Endothelial cell (in vitro differentiated cells): ENCODE results near the gene NUPR2. TPM values are rescaled to one million over a fixed set of nuclear protein-coding genes. Genes with fewer than 3 reads are reported as not detected.
"Not testable (repeated sequence)": the region's sequence is repeated elsewhere in the genome, so short reads cannot be mapped to it uniquely, and the experiment has no call there.

Source experiments
- DNase-seq: peaks from one replicate; pipeline ENCODE4 v3.0.0; 2021; ENCODE audit warnings: low spot score
- H3K27ac Mint-ChIP-seq: one replicate; pipeline ENCODE4 v1.8.0; 2021; ENCODE audit warnings: mixed read lengths, inconsistent platforms; ENCODE audit not compliant: unreplicated experiment
- H3K27me3 Mint-ChIP-seq: one replicate; pipeline ENCODE4 v1.8.0; 2021; ENCODE audit warnings: mild to moderate bottlenecking, moderate library complexity, mixed read lengths, inconsistent platforms; ENCODE audit not compliant: unreplicated experiment
- H3K36me3 Mint-ChIP-seq: one replicate; pipeline ENCODE4 v1.8.0; 2021; ENCODE audit warnings: mild to moderate bottlenecking, low read depth, mixed read lengths, inconsistent platforms; ENCODE audit not compliant: unreplicated experiment
- H3K4me1 Mint-ChIP-seq: one replicate; pipeline ENCODE4 v1.8.0; 2021; ENCODE audit warnings: mild to moderate bottlenecking, mixed read lengths, inconsistent platforms; ENCODE audit not compliant: unreplicated experiment
- H3K4me3 Mint-ChIP-seq: one replicate; pipeline ENCODE4 v1.8.0; 2021; ENCODE audit warnings: mild to moderate bottlenecking, mixed read lengths, inconsistent platforms; ENCODE audit not compliant: unreplicated experiment
- H3K9me3 Mint-ChIP-seq: one replicate; pipeline ENCODE4 v1.8.0; 2021; ENCODE audit warnings: mixed read lengths, inconsistent platforms; ENCODE audit not compliant: unreplicated experiment
- CTCF ChIP-seq: fragments of 200-600 bp; sonication (generic); IDR thresholded peaks from one replicate; pipeline ENCODE4 v1.5.0; 2021; ENCODE audit warnings: antibody characterized with exemption; ENCODE audit not compliant: unreplicated experiment
- total RNA-seq: library from RNA; stranded (reverse); fragmentation: NEBNext Ultra II Directional; extraction: Animal tissue kit (Norgen Biotek cat#: 25700); gene quantifications from one replicate; pipeline ENCODE4 v1.2.1, GENCODE V29; 2021; ENCODE audit not compliant: unreplicated experiment

The NUPR2 gene
- total RNA-seq, 1 donor from 2014 or later, result not detected

DNA sequence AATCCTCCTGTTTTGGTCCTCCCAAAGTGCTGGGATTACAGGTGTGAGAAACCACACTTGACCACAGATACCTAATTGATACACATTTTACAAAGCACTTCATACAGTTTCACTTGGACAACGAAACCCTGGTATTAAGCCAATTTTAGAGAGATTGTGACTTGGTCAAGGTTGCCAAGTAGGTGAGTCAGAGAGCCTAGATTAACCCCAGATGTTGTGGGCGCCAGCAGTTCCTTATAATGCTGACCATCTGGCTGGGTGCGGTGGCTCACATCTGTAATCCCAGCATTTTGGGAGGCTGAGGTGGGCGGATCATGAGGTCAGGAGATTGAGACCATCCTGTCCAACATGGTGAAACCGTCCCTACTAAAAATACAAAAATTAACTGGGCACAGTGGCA lies 18.5 kb downstream of the NUPR2 start:
- no peak overlapping the region for H3K4me3 Mint-ChIP-seq

GRCh38 chr7:56092789-56093531 lies 23.3 kb downstream of the NUPR2 start, which contains the start of gene PHKG1:
PHKG1 (minus strand) TSS chr7:56092952; CDS start chr7:56088941, 4,011 bp downstream.
- Mint-ChIP-seq H3K27me3 (peaks cover 6% of the 10 kb centered on the region), H3K4me1 (no peaks in the 10 kb centered on the region), H3K9me3 (no peaks in the 10 kb centered on the region), H3K4me3 (no peak within 1 kb of the TSS), H3K36me3 (peaks cover 6% of the 10 kb centered on the region), H3K27ac (no peak within 1 kb of the TSS)
- TF ChIP-seq CTCF, result no peak
- no peak for DNase-seq

More for the DNA sequence above, 18.5 kb downstream of the NUPR2 start:
- Mint-ChIP-seq H3K27ac (no peak overlapping the region), H3K27me3 (peaks cover 2% of the 10 kb centered on the region), H3K36me3 (peaks cover 6% of the 10 kb centered on the region), H3K9me3 (peaks cover 10% of the 10 kb centered on the region), H3K4me1 (no peaks in the 10 kb centered on the region)
- no peak for TF ChIP-seq CTCF
- no peak for DNase-seq

GRCh38 chr7:56092388-56092787 lies 23.8 kb downstream of the NUPR2 start:
- H3K36me3 Mint-ChIP-seq, H3K27me3 Mint-ChIP-seq, H3K9me3 Mint-ChIP-seq, H3K4me3 Mint-ChIP-seq, DNase-seq, H3K27ac Mint-ChIP-seq, H3K4me1 Mint-ChIP-seq: not testable (repeated sequence)

DNA sequence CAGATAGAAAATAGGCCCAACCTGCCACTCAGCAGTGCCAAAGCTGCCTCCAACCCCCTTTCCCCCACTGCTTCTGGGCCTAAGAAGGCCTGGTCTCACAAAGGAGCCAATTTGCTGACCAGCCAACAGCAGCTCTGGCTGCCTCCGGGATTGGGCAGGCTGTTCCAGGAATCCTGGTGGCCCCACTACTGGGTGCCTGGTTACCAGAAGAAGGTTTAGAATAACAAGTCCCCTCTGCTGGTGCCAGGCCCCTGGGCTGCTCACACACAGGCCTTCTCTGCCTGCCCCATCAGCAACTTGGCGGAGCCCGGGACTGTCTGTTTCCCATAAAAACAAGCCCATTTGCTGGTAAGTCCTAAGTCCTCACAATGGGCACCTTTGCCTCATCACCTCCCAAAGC lies 24.6 kb downstream of the NUPR2 start:
- TF ChIP-seq CTCF, result no peak
- no peak overlapping the region for H3K27ac Mint-ChIP-seq
- DNase-seq, result no peak
- H3K9me3 Mint-ChIP-seq, result no peaks in the 10 kb centered on the region
- H3K4me1 Mint-ChIP-seq, result no peaks in the 10 kb centered on the region
- H3K27me3 Mint-ChIP-seq, result peaks cover 8% of the 10 kb centered on the region
- H3K36me3 Mint-ChIP-seq, result peaks cover 6% of the 10 kb centered on the region
- no peak overlapping the region for H3K4me3 Mint-ChIP-seq

GRCh38 chr7:56087445-56087844 lies 28.8 kb downstream of the NUPR2 start:
- DNase-seq, result no peak
- Mint-ChIP-seq H3K27ac (no peak overlapping the region), H3K9me3 (no peaks in the 10 kb centered on the region), H3K27me3 (peaks cover 8% of the 10 kb centered on the region), H3K4me3 (no peak overlapping the region), H3K36me3 (peaks cover 7% of the 10 kb centered on the region), H3K4me1 (no peaks in the 10 kb centered on the region)
- no peak for TF ChIP-seq CTCF
